Measurements from ENCODE around the gene STX8. TPM values are rescaled to one million over a fixed set of nuclear protein-coding genes. Genes with fewer than 3 reads are reported as not detected.

The STX8 gene
- total RNA-seq, 1 experiment from 2014 or later: 38.8 TPM

GRCh38 chr17:9538626-9539025 lies 37.0 kb downstream of the STX8 start:
- Histone ChIP-seq H3K27me3 (ENCODE audit: insufficient read depth, low read length) (no peaks in the 10 kb centered on the region), H3K4me2 (ENCODE audit: low read length) (no peak overlapping the region), H3K9me2 (ENCODE audit: insufficient read depth) (no peaks in the 10 kb centered on the region), H2AFZ (ENCODE audit: low read depth, low read length, poor library complexity, severe bottlenecking) (no peak overlapping the region), H3K27ac (ENCODE audit: low read depth, low read length) (no peak overlapping the region), H3K79me2 (ENCODE audit: insufficient read depth, low read length) (no peaks in the 10 kb centered on the region), H3K9me3 (ENCODE audit: control insufficient read depth in 1 of 2, insufficient read depth in 1 of 2, low read depth in 1 of 2, low read length in 2 of 2) (no peaks in the 10 kb centered on the region), H3K9ac (ENCODE audit: low read length) (no peak overlapping the region), H4K20me1 (ENCODE audit: insufficient read depth) (no peaks in the 10 kb centered on the region), H3K36me3 (ENCODE audit: control insufficient read depth in 1 of 2, insufficient read depth in 2 of 2, low read length in 2 of 2) (no peaks in the 10 kb centered on the region), H3K4me3 (replicated peaks in 1 of 2; ENCODE audit: low read depth in 1 of 2, low read length in 2 of 2) (no peak overlapping the region), H3K4me1 (ENCODE audit: control insufficient read depth in 1 of 2, insufficient read depth in 2 of 2, low read length in 2 of 2) (no peaks in the 10 kb centered on the region)
- DNase-seq (ENCODE audit: low read depth, low spot score): no peak
- no TSS peak for BruUV-seq (replicated peaks)
- CTCF ChIA-PET: no interaction called here
- no peak for ATAC-seq
- RAD21 ChIA-PET (ENCODE audit: low non-redundant PET in 1 of 2, low total read pairs in 2 of 2, uncharacterized antibody in 2 of 2, unreplicated experiment in 2 of 2): no interaction called here
- POLR2A ChIA-PET: no interaction called here
- TF ChIP-seq ATF3 (IDR thresholded peaks at IDR 0.05) (no peak), POLR2AphosphoS5 (IDR thresholded peaks at IDR 0.05; ENCODE audit: low read depth, low read length) (no peak), SIN3A (IDR thresholded peaks at IDR 0.05; ENCODE audit: low read depth) (no peak), SRF (IDR thresholded peaks at IDR 0.05; ENCODE audit: low read depth) (no peak), EZH2phosphoT487 (IDR thresholded peaks at IDR 0.05; ENCODE audit: borderline replicate concordance) (no peak), CEBPB (IDR thresholded peaks at IDR 0.05; ENCODE audit: low read depth) (no peak), CBX3 (IDR thresholded peaks at IDR 0.05; ENCODE audit: low read depth) (no peak)
- TF ChIP-seq, protein P1, sequence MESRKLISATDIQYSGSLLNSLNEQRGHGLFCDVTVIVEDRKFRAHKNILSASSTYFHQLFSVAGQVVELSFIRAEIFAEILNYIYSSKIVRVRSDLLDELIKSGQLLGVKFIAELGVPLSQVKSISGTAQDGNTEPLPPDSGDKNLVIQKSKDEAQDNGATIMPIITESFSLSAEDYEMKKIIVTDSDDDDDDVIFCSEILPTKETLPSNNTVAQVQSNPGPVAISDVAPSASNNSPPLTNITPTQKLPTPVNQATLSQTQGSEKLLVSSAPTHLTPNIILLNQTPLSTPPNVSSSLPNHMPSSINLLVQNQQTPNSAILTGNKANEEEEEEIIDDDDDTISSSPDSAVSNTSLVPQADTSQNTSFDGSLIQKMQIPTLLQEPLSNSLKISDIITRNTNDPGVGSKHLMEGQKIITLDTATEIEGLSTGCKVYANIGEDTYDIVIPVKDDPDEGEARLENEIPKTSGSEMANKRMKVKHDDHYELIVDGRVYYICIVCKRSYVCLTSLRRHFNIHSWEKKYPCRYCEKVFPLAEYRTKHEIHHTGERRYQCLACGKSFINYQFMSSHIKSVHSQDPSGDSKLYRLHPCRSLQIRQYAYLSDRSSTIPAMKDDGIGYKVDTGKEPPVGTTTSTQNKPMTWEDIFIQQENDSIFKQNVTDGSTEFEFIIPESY (IDR thresholded peaks at IDR 0.05; ENCODE audit: extremely low read depth, insufficient replicate concordance, low read length): no peak
- intact Hi-C loops (cut with micrococcal nuclease): no loop called here
